D341Med (cell line): ENCODE data around the gene ZNF383.
A peak's percentile ranks its signal among the peaks of the same experiment; 100 is the strongest.
"Not testable (repeated sequence)": the region's sequence is repeated elsewhere in the genome, so short reads cannot be mapped to it uniquely, and the experiment has no call there.

Source experiments
- DNase-seq: peaks from one replicate; pipeline ENCODE4 v3.0.0; 2012; ENCODE audit warnings: low spot score

Gene ZNF383

GRCh38 chr19:37217775-37218591 lies at the start of gene ZNF383:
Gene ZNF383, plus strand, starts transcription at chr19:37218214. Its CDS starts 12,240 bp downstream, at chr19:37230454.
- DNase-seq, result peak; percentile 93

GRCh38 chr19:37172368-37173366 lies 45.3 kb upstream of the ZNF383 start, which contains the start of gene ZNF585A:
Gene ZNF585A, minus strand, starts transcription at chr19:37172695. Its CDS starts 2,785 bp downstream, at chr19:37169910.
- peak; percentile 91 for DNase-seq

GRCh38 chr19:37186071-37186470 lies 31.9 kb upstream of the ZNF383 start:
- DNase-seq, result not testable (repeated sequence)

- not testable (repeated sequence) for DNase-seq
These were observed 22.8 kb upstream of the ZNF383 start for GRCh38 chr19:37195248-37195647.

- not testable (repeated sequence) for DNase-seq
These were observed 20.9 kb upstream of the ZNF383 start for GRCh38 chr19:37197115-37197514.

GRCh38 chr19:37197768-37198167 lies 20.2 kb upstream of the ZNF383 start:
- DNase-seq, result no peak

DNA sequence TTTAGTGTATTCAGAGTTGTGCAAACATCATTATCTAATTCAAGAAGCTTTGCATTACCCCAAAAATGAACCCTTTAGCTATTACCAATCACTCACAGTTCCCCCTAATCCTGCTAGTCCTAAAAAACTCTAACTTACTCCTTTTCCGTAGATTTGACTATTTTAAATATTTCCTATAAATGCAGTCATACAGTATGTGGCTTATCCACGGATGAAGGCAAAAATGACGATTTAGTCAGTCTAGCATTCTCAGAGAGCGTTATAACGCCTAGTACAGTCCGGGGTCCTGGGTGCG lies 587 bp upstream of the ZNF383 start:
- no peak for DNase-seq

- no peak for DNase-seq
These were observed 550 bp downstream of the ZNF383 start for GRCh38 chr19:37218592-37218935.

DNA sequence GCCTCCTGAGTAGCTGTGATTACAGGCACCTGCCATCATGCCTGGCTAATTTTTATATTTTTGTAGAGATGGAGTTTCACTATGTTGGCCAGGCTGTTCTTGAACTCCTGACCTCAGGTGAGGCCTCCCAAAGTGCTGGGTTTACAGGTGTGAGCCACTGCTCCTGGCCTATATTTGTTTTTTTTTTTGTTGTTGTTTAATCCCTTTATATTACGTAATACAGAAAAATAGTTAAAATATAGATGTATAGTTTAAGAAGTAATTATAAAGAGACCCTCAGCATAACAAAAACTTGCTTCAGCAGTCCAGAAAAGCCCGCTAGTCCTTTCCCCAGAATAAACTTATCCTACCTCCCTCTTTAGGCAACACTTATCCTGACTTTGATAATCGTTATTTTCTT lies 2.4 kb downstream of the ZNF383 start:
- no peak for DNase-seq

GRCh38 chr19:37221136-37221535 lies 3.1 kb downstream of the ZNF383 start:
- no peak for DNase-seq

- DNase-seq, result no peak
These were observed 8.2 kb downstream of the ZNF383 start for GRCh38 chr19:37226248-37226647.

GRCh38 chr19:37227996-37228395 lies 10.0 kb downstream of the ZNF383 start:
- DNase-seq, result peak; percentile 39

DNA sequence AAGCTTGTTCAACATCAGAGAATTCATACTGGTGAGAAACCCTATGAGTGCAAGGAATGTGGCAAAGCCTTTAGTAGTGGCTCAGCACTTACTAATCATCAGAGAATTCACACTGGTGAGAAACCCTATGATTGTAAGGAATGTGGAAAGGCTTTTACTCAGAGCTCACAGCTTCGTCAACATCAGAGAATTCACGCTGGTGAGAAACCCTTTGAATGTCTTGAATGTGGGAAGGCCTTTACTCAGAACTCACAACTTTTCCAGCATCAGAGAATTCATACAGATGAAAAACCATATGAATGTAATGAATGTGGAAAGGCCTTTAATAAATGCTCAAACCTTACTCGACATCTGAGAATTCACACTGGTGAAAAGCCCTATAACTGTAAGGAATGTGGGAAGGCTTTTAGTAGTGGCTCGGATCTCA lies 25.2 kb downstream of the ZNF383 start:
- no peak for DNase-seq

DNA sequence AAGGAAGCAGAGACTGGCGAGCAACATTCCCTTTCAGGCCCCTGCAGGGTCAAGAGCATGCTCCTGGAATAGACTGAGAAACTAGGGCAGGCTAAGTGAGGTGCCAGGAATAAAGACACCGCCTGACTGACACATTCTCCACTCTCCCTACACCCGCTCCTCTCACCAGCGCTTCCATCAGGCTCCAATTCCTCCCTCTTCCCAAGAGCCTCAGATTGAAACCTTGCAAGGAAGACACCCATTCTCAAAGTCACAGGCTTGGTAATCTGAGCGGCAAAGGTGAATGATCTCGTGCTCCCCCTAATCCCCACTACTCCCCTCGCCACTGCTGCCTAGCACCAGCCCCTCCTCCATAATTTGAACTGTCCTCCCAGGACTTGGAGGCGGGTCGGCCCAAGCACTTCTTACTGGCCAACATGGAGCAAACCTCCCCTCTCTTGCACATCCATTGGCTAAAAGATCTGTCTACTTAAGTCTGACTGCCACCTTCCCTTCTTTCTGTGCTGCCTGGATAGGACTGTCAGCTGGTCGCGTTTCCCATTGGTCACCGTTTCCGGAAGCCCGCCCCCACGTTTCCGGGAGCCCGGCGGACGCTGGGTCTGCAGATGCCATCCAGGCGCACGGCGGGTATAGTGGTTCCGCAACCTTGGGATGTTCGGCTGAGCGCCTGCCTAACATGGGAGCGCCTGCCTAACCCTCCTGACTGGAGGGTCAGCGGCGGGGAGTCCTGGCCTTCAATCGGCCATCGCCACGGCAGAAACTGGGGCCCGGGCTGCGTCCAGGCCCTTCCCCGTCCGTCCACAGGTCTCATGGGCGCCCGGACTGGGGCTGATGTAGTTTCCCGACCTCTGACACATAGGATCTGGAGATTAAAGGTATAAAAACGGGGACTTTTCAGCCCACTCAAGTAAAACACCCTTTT lies 33.6 kb downstream of the ZNF383 start:
- peak; percentile 93 for DNase-seq

GRCh38 chr19:37263028-37263427 lies 45.0 kb downstream of the ZNF383 start:
- DNase-seq, result not testable (repeated sequence)

GRCh38 chr19:37267005-37267404 lies 49.0 kb downstream of the ZNF383 start:
- DNase-seq, result not testable (repeated sequence)

DNA sequence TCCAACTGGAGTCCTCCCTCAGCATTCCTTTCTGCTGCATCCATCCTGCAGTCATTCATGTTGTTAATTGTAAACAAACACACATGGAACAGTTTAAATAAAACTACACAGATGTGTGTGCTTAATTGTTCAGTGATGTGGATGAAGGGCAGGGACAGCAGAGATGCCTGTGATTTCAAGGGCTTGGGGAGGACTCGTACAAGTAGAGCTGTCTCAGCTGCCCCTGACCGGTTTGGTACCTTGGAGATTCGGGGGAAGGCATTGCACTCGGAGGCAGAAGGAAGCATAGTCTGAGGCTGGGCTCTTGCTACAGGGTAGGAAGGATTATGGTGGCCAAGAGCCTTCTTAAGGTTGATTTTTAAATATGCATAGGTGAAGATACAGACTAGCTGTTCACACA lies 49.7 kb downstream of the ZNF383 start:
- DNase-seq, result not testable (repeated sequence)

DNA sequence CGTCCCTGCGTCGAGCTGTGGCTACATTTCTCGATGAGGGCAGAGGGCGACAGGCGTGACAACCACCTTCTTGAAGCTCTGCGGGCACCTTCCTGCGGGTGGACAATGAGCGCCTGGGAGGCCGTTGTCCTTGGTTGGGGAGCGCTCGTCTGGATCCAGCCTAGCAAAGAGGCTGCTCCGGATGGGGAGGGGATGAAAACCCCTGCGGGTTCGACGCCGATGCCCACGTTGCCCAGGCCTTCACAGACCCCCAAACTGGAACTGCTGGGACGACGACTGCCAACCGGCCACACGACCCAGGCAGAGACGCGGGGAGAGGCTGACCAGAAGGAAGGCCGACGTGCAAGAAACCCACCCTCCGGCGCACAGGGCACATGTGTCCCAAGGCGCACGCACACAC lies 62.6 kb downstream of the ZNF383 start:
- DNase-seq, result not testable (repeated sequence)

DNA sequence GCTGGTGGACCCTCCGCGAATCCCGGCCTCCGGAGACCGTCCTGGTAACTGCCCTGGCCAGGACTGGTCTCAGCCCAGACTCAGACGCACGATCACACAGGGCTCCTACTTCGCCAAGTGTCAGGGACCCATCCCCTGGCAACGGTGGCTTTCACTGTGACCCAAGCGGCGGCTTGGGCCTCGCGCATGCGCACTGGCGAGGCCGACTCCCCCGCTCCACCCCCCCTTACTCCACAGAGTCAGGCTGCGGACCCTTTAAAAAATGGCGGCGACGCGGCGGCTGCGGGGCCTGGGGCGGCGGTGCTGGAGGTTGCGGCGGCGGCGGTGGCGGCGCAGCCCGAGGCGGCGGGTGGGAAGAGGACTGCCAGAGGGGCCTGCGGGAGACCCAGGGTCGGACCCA lies 66.0 kb downstream of the ZNF383 start:
- DNase-seq, result not testable (repeated sequence)

GRCh38 chr19:37289229-37289628 lies 71.2 kb downstream of the ZNF383 start:
- DNase-seq, result not testable (repeated sequence)
